K562 (cell line): ENCODE results near the gene IPO9. TPM values are rescaled to one million over a fixed set of nuclear protein-coding genes. Genes with fewer than 3 reads are reported as not detected.

ENCODE experiments used
- ATAC-seq: fragments of 200-7000 bp; cut with Tn5 transposase; 3 replicates; pipeline ENCODE4 v1.9.1; 2020; ENCODE audit warnings: moderate library complexity
- BruUV-seq: library from RNA; stranded (reverse); fragments of 400-500 nt; replicated peaks from 2 replicates; lab custom pipeline; 2021; lab: Mats Ljungman, UMichigan
- CTCF ChIA-PET: fragments of 300-600 bp; formaldehyde crosslinking; extraction: SDS; loops from one replicate; lab custom pipeline; 2021; ENCODE audit warnings: low intra/inter-chr PET ratio; lab: Yijun Ruan, JAX
- POLR2A ChIA-PET: fragments of 300-600, 350-650 bp; sonication (Branson Sonifier 250); formaldehyde crosslinking; extraction: SDS; loops from one replicate; lab custom pipeline; 2021; ENCODE audit warnings: antibody characterized with exemption, inconsistent platforms; lab: Yijun Ruan, JAX
- DNase-seq, 4 experiments: peaks; one replicate each; pipeline versions ENCODE4 v3.0.0 to v3.0.0-alpha.2; 2011 to 2018; ENCODE audit warnings: low spot score in 3 of 4, mixed read lengths in 3 of 4; ENCODE audit errors: extremely low read depth in 1 of 4
- FAIRE-seq: peaks from 2 replicates; lab custom pipeline; 2011; peaks lifted over from hg19 to GRCh38; lab: Jason Lieb, UNC
- H2AFZ ChIP-seq: 2 replicates; pipeline ENCODE4 v1.6.0; 2011; ENCODE audit warnings: low read depth, low read length, control low read depth, inconsistent platforms
- H3K27ac ChIP-seq: fragments of 200-600 bp; 3 replicates; pipeline ENCODE4 v1.8.0; 2011; ENCODE audit warnings: low read depth, mild to moderate bottlenecking, control low read depth, inconsistent platforms, low read length, moderate library complexity, mixed read lengths; ENCODE audit errors: extremely low read depth
- H3K27me3 ChIP-seq, 2 experiments: fragments of 300-600 bp in 1 of 2; 2 replicates in 1 of 2; 3 replicates in 1 of 2; pipeline versions ENCODE4 v1.6.0 to v1.8.0; 2011; ENCODE audit warnings: inconsistent platforms in 2 of 2, low read length in 2 of 2, mild to moderate bottlenecking in 1 of 2, mixed read lengths in 1 of 2, moderate library complexity in 1 of 2; ENCODE audit not compliant: control insufficient read depth in 2 of 2, insufficient read depth in 2 of 2
- H3K36me3 ChIP-seq: fragments of 300-600 bp; 3 replicates; pipeline ENCODE4 v1.8.0; 2011; ENCODE audit warnings: mild to moderate bottlenecking, low read length, inconsistent platforms; ENCODE audit not compliant: control insufficient read depth, insufficient read depth
- H3K4me1 ChIP-seq, 2 experiments: fragments of 200-600 bp in 1 of 2; replicated peaks in 1 of 2; 2 replicates in 1 of 2; 3 replicates in 1 of 2; pipeline versions ENCODE4 v1.5.1 to v1.8.0; 2011; ENCODE audit warnings: inconsistent platforms in 2 of 2, low read length in 2 of 2, mild to moderate bottlenecking in 1 of 2, mixed read lengths in 1 of 2, moderate library complexity in 1 of 2; ENCODE audit not compliant: control insufficient read depth in 2 of 2, insufficient read depth in 2 of 2
- H3K4me2 ChIP-seq: 2 replicates; pipeline ENCODE4 v1.6.1; 2011; ENCODE audit warnings: low read length, control low read depth, inconsistent platforms, mixed read lengths; ENCODE audit not compliant: insufficient read depth
- H3K4me3 ChIP-seq: fragments of 200-600 bp; sonication (generic), shearing (Covaris generic); 2 replicates; pipeline ENCODE4 v1.5.1; 2016; ENCODE audit warnings: control low read depth, inconsistent platforms
- H3K79me2 ChIP-seq: fragments of 200-600 bp; 3 replicates; pipeline ENCODE4 v1.8.0; 2011; ENCODE audit warnings: low read length, inconsistent platforms; ENCODE audit not compliant: control insufficient read depth, insufficient read depth
- H3K9ac ChIP-seq, 2 experiments: 2 replicates each; pipeline versions ENCODE4 v1.6.0 to v1.6.1; 2011; ENCODE audit warnings: low read depth in 2 of 2, low read length in 2 of 2, control low read depth in 1 of 2, inconsistent platforms in 1 of 2, mild to moderate bottlenecking in 1 of 2, mixed read lengths in 1 of 2; ENCODE audit not compliant: insufficient read depth in 1 of 2
- H3K9me1 ChIP-seq: one replicate; pipeline ENCODE4 v1.6.0; 2011; ENCODE audit warnings: inconsistent platforms, mild to moderate bottlenecking, low read length, moderate library complexity; ENCODE audit not compliant: control insufficient read depth, insufficient read depth
- H3K9me3 ChIP-seq: replicated peaks from 2 replicates; pipeline ENCODE4 v1.5.1; 2011; ENCODE audit warnings: low read depth, low read length, inconsistent platforms; ENCODE audit not compliant: control insufficient read depth, insufficient read depth
- H4K20me1 ChIP-seq: replicated peaks from 2 replicates; pipeline ENCODE4 v1.6.1; 2011; ENCODE audit warnings: low read length, inconsistent platforms, mixed read lengths; ENCODE audit not compliant: control insufficient read depth, insufficient read depth
- CC2D1A ChIP-seq: fragments of 450-650 bp; IDR thresholded peaks from 2 replicates; pipeline ENCODE4 v1.6.1; 2017; ENCODE audit warnings: mild to moderate bottlenecking
- CTBP1 ChIP-seq: fragments of 450-650 bp; IDR thresholded peaks from 2 replicates; pipeline ENCODE4 v1.6.1; 2016; ENCODE audit warnings: borderline replicate concordance
- DNMT1 ChIP-seq: fragments of 450-650 bp; IDR thresholded peaks from 2 replicates; pipeline ENCODE4 v1.6.1; 2016; ENCODE audit warnings: antibody characterized with exemption, mild to moderate bottlenecking
- GABPB1 ChIP-seq: sonication (generic); formaldehyde crosslinking; IDR thresholded peaks from 2 replicates; pipeline ENCODE4 v1.8.0; 2022; ENCODE audit warnings: mild to moderate bottlenecking, missing genetic modification reagents
- HMBOX1 ChIP-seq: sonication (generic); IDR thresholded peaks from 2 replicates; pipeline ENCODE4 v1.6.1; 2016
- MNT ChIP-seq, 2 experiments: fragments of 450-650 bp; conservative IDR thresholded peaks; 2 replicates each; pipeline ENCODE4 v1.6.1; 2017; ENCODE audit warnings: mild to moderate bottlenecking in 2 of 2, moderate library complexity in 2 of 2
- NEUROD1 ChIP-seq: fragments of 150-350 bp; IDR thresholded peaks from 2 replicates; pipeline ENCODE4 v1.6.1; 2014; ENCODE audit warnings: borderline replicate concordance, low read length, low read depth; ENCODE audit not compliant: partially characterized antibody
- POLR2B ChIP-seq: fragments of 450-650 bp; IDR thresholded peaks from 2 replicates; pipeline ENCODE4 v1.6.1; 2018; ENCODE audit warnings: low read depth; ENCODE audit not compliant: partially characterized antibody
- TRIM28 ChIP-seq: fragments of 450-650 bp; IDR thresholded peaks from 2 replicates; pipeline ENCODE4 v1.6.1; 2017
- ZBTB1 ChIP-seq: sonication (generic); formaldehyde crosslinking; IDR thresholded peaks from 2 replicates; pipeline ENCODE4 v1.8.1; 2023; ENCODE audit warnings: missing genetic modification reagents, low read depth, mild to moderate bottlenecking, borderline replicate concordance
- ZBTB8A ChIP-seq: fragments of 450-650 bp; IDR thresholded peaks from 2 replicates; pipeline ENCODE4 v1.6.1; 2018; ENCODE audit warnings: mild to moderate bottlenecking, moderate library complexity; ENCODE audit not compliant: partially characterized antibody
- ZNF121 ChIP-seq: sonication (generic); formaldehyde crosslinking; conservative IDR thresholded peaks from 2 replicates; pipeline ENCODE4 v1.8.0; 2022; ENCODE audit warnings: missing genetic modification reagents
- ZNF239 ChIP-seq: fragments of 250-450 bp; sonication (Bioruptor Pico); IDR thresholded peaks from 2 replicates; pipeline ENCODE4 v1.4.0; 2020; ENCODE audit warnings: mild to moderate bottlenecking
- ZNF277 ChIP-seq: fragments of 250-450 bp; sonication (Bioruptor Pico); IDR thresholded peaks from 2 replicates; pipeline ENCODE4 v1.8.0; 2022; ENCODE audit warnings: inconsistent platforms, mild to moderate bottlenecking, moderate library complexity, borderline replicate concordance
- ZNF699 ChIP-seq: fragments of 250-450 bp; sonication (Bioruptor Pico); IDR thresholded peaks from 2 replicates; pipeline ENCODE4 v1.8.0; 2021; ENCODE audit warnings: mild to moderate bottlenecking, moderate library complexity; ENCODE audit not compliant: insufficient replicate concordance
- ZNF707 ChIP-seq: fragments of 250-450 bp; sonication (Bioruptor Pico); conservative IDR thresholded peaks from 2 replicates; pipeline ENCODE4 v1.8.0; 2022; ENCODE audit warnings: inconsistent platforms, mild to moderate bottlenecking, moderate library complexity
- WGBS: fragments of 100-300 bp; shearing (Covaris generic); methylation state at CpG from one replicate; pipeline ENCODE4 v1.1.6; 2016; ENCODE audit warnings: low coverage, mixed read lengths; ENCODE audit not compliant: insufficient coverage; ENCODE audit errors: missing lambda C conversion rate; 5-methylcytosine and 5-hydroxymethylcytosine counted together
- in situ Hi-C: fragments of 300-500 bp; cut with MboI; formaldehyde crosslinking; loops from 4 replicates; pipeline ENCODE4 v1.15.0; 2018; ENCODE audit warnings: inconsistent platforms, mixed read lengths
- intact Hi-C: fragments of 100-400 bp; cut with micrococcal nuclease; formaldehyde crosslinking; loops from 2 replicates; pipeline ENCODE4 v1.14.2; 2022
- polyA plus RNA-seq, 8 experiments: library from polyadenylated mRNA; depleted of rRNA in 4 of 8; stranded (reverse) in 5 of 8; unstranded in 3 of 8; fragments of >200 nt; fragmentation: Nextera tagmentation in 2 of 8; fragmentation: Illumina TruSeq in 1 of 8; extraction: Ambion mirVana in 2 of 8; extraction: Trizol in 1 of 8; gene quantifications; 2 replicates each; pipeline versions ENCODE4 v1.2.1 to v1.2.3, GENCODE V29; 2011 to 2014; ENCODE audit warnings: inconsistent platforms in 1 of 8, missing spikeins in 1 of 8
- total RNA-seq, 7 experiments: library from RNA; depleted of rRNA in 6 of 7; stranded (reverse); fragments of >200 nt in 6 of 7; fragmentation: Illumina TruSeq in 2 of 7; extraction: Trizol in 2 of 7; gene quantifications; 2 replicates each; pipeline versions ENCODE4 v1.2.1 to v1.2.3, GENCODE V29; 2011 to 2021; ENCODE audit warnings: low replicate concordance in 1 of 7

Gene IPO9
- total and polyA plus RNA-seq, 9 of the 15 experiments (the other 6 are each of a cell fraction or from before 2014, with no cell fraction given) = 27.9 to 78.6 (median 43.9) TPM

GRCh38 chr1:201847150-201847549 lies 18.2 kb downstream of the IPO9 start:
- Histone ChIP-seq H3K4me2 (no peak overlapping the region), H3K9me3 (no peaks in the 10 kb centered on the region), H3K4me3 (no peak overlapping the region), H3K27ac (no peak overlapping the region), H3K36me3 (peaks cover 74% of the 10 kb centered on the region), H3K4me1 (0 out of 5 replicates have a peak, but pooled peaks cover 0 to 3% of the 10 kb centered on the region in 2 experiments), H3K79me2 (peaks cover 60% of the 10 kb centered on the region), H3K9me1 (no peaks in the 10 kb centered on the region), H4K20me1 (peaks cover 14% of the 10 kb centered on the region), H2AFZ (no peak overlapping the region), H3K9ac (no peak overlapping the region), H3K27me3 (no peaks in the 10 kb centered on the region)
- FAIRE-seq (no peak), ATAC-seq (no peak), DNase-seq (no peak)
- intact Hi-C loops (no loop called here), in situ Hi-C loops (no loop called here)
- no TSS peak for BruUV-seq
- ChIA-PET CTCF (no interaction called here), POLR2A (interaction anchor here (0.8 to 1.5 kb wide), 4 partner anchors 12 to 33 kb away, joined by 3 to 4 read pairs (median 4); no protein-coding TSS in a partner anchor)
- WGBS = 94% methylated on average over 1 of the region's 1 CpG
- TF ChIP-seq ZNF707 (CRISPR knock-in tag) (no peak), GABPB1 (CRISPR knock-in tag) (no peak), DNMT1 (no peak), CTBP1 (no peak), ZNF699 (CRISPR knock-in tag) (no peak), NEUROD1 (no peak), HMBOX1 (no peak), TRIM28 (no peak), CC2D1A (no peak), POLR2B (no peak), ZBTB1 (CRISPR knock-in tag) (no peak), ZNF239 (CRISPR knock-in tag) (no peak), ZNF121 (CRISPR knock-in tag) (no peak), ZNF277 (CRISPR knock-in tag) (no peak), MNT (conservative IDR thresholded peaks at IDR 0.05) (no peak), ZBTB8A (no peak)
